Eye (tissue), 1 donor: ENCODE results near the gene SIRPG.

Source experiments
- DNase-seq: peaks from one replicate; pipeline ENCODE4 v3.0.0-alpha.2; 2015

The SIRPG gene

GRCh38 chr20:1588533-1589460, 68.8 kb downstream of the SIRPG start:
- no peak for DNase-seq

- no peak for DNase-seq
Measured at GRCh38 chr20:1587781-1588532, 69.6 kb downstream of the SIRPG start.

DNA sequence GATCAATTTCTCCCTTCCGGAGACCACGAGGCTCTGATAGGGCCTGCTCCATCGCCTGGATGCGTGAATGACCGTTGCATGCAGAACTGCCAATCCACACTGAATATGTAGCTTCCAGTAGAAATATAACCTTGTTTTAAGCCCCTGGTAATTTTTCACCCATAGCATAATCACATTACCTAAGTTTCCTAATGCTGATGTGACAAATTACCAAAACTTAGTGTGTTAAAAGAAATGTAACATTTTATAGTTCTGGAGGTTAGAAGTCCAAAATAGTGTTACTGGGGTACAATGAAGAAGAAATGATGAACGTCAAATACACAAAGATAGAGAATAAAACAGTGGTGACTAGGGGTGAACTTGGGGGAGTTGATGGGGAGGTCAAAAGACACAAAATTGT, 78.1 kb downstream of the SIRPG start:
- DNase-seq, result no peak
